ENCODE data around the gene C14orf132.
A peak's percentile ranks its signal among the peaks of the same experiment; 100 is the strongest.

Gene C14orf132

DNA sequence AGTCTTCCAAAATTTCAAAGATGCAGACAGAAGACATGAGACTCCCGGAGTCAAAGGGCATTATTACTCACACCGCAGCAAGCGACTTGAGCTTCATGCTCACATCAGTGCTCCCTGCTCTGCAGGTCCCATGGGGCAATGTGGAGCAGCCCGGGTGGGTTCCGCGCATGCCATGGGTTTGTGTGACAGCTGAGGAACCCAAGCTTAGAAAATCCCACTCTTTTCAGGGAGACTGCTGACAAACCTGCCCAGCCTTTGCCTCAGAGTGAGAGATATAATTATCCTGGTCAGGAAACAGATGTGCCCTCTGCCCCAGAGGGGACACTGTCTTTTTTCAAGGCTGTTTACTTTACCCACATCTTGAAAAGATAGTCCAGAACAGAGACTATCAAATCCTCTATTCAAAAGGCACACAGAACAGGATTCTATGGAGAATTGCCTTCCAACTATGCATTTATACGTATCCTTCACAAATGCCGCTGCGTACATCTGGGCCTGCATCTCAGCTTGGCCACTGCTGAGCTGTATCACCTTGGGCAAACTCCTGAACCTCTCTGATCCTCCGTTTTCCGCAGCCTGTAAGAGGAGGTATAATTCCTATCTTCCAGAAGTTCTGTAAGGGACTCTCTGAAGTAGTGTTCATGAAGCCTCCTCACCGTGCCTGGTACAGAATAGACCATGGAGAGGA is 16.0 kb downstream of the C14orf132 start:
- Mint-ChIP-seq H3K9me3 (no peaks in the 10 kb centered on the region), H3K4me1 (peaks cover 62% of the 10 kb centered on the region), H3K36me3 (ENCODE audit: low read depth) (peaks cover 5% of the 10 kb centered on the region), H3K27ac (peak overlapping the region in 1 of 3 experiments; percentile 67), H3K27me3 (ENCODE audit: low read depth) (no peaks in the 10 kb centered on the region), H3K4me3 (no peak overlapping the region)
- no peak for TF ChIP-seq CTCF (IDR thresholded peaks at IDR 0.05; ENCODE audit: unreplicated experiment in 3 of 3)

GRCh38 chr14:96055753-96056508 is 16.8 kb downstream of the C14orf132 start:
- H3K4me3 Mint-ChIP-seq: no peak overlapping the region
- H3K9me3 Mint-ChIP-seq: no peaks in the 10 kb centered on the region
- peak overlapping the region in 1 of 3 experiments; percentile 67 for H3K27ac Mint-ChIP-seq
- no peaks in the 10 kb centered on the region for H3K27me3 Mint-ChIP-seq (ENCODE audit: low read depth)
- no peak for TF ChIP-seq CTCF (IDR thresholded peaks at IDR 0.05; ENCODE audit: unreplicated experiment in 3 of 3)
- H3K36me3 Mint-ChIP-seq (ENCODE audit: low read depth): peaks cover 5% of the 10 kb centered on the region
- H3K4me1 Mint-ChIP-seq: peaks cover 62% of the 10 kb centered on the region

DNA sequence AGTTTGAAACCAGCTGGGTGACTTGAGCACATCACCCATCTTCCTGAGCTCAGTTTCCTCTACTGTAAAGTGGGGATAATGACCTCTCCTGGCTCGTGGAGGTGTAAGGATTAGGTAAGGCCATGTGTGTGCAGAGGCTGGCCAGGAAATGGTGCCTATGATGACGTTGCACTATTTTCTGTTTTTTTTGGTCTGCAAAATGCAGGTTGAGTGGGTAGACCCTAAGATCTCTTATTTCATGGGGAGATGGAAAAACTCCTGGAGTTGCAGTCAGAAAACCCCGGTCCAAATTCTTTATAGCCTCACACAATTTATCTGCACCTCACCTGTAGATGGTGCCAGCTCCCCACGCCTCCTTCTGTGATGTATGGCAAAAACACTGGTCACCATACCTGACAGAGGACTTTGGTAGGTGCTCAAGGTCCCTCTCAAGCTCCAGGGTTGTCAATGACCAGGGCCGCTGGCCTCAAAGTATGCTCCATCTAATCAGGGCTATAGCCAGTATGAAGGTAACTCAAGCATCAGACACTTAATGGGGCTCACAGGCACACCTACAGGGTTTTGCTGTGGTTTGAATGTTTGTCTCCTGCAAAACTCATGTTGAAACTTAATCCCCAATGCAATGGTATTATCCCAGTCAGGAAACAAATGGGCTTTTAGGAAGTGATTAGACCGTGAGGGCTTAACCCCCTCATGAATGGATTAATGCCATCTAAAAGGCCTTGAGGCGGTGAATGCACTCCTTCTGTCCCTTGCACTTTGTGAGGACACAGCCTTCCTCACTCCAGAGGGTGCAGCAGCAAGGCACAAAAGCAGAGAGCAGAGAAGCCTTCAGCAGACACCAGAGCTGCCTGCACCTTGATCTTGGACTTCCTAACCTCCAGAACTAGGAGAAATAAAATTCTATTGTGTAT is 17.6 kb downstream of the C14orf132 start:
- no peak overlapping the region for H3K27ac Mint-ChIP-seq
- TF ChIP-seq CTCF (IDR thresholded peaks at IDR 0.05; ENCODE audit: unreplicated experiment in 3 of 3): no peak
- peaks cover 2% of the 10 kb centered on the region for H3K36me3 Mint-ChIP-seq (ENCODE audit: low read depth)
- no peaks in the 10 kb centered on the region for H3K27me3 Mint-ChIP-seq (ENCODE audit: low read depth)
- no peak overlapping the region for H3K4me3 Mint-ChIP-seq
- H3K9me3 Mint-ChIP-seq: no peaks in the 10 kb centered on the region
- peaks cover 58% of the 10 kb centered on the region for H3K4me1 Mint-ChIP-seq

- Mint-ChIP-seq H3K4me3 (no peak overlapping the region), H3K27me3 (ENCODE audit: low read depth) (no peaks in the 10 kb centered on the region), H3K4me1 (peaks cover 62% of the 10 kb centered on the region), H3K9me3 (no peaks in the 10 kb centered on the region), H3K36me3 (ENCODE audit: low read depth) (no peaks in the 10 kb centered on the region), H3K27ac (no peak overlapping the region)
- TF ChIP-seq CTCF (IDR thresholded peaks at IDR 0.05; ENCODE audit: unreplicated experiment in 3 of 3): no peak
Measured at GRCh38 chr14:96057738-96058137, 18.6 kb downstream of the C14orf132 start.

- Mint-ChIP-seq H3K9me3 (no peaks in the 10 kb centered on the region), H3K4me3 (no peak overlapping the region), H3K27me3 (ENCODE audit: low read depth) (no peaks in the 10 kb centered on the region), H3K4me1 (peaks cover 55% of the 10 kb centered on the region), H3K27ac (no peak overlapping the region), H3K36me3 (ENCODE audit: low read depth) (no peaks in the 10 kb centered on the region)
- TF ChIP-seq CTCF (IDR thresholded peaks at IDR 0.05; ENCODE audit: unreplicated experiment in 3 of 3): no peak
Measured at GRCh38 chr14:96058576-96059200, 19.5 kb downstream of the C14orf132 start.

Data from nephron (organoid).